NB4 (cell line): ENCODE results near the gene RPL10.

ENCODE experiments used
- DNase-seq: peaks from one replicate; pipeline ENCODE4 v3.0.0; 2010; ENCODE audit warnings: low read depth
- H3K4me3 ChIP-seq: one replicate; pipeline ENCODE4 v1.5.1; 2011; ENCODE audit warnings: mild to moderate bottlenecking, low read depth, low read length, moderate library complexity
- CTCF ChIP-seq: IDR thresholded peaks from one replicate; pipeline ENCODE4 v1.5.1; 2012; ENCODE audit warnings: low read depth, low read length
- MAX ChIP-seq: IDR thresholded peaks from 2 replicates; pipeline ENCODE4 v1.6.1; 2011; ENCODE audit warnings: low read depth, low read length
- MYC ChIP-seq: IDR thresholded peaks from 2 replicates; pipeline ENCODE4 v1.6.1; 2011; ENCODE audit warnings: low read depth, low read length
- POLR2A ChIP-seq: IDR thresholded peaks from 2 replicates; pipeline ENCODE4 v1.6.1; 2011; ENCODE audit warnings: mild to moderate bottlenecking; ENCODE audit not compliant: insufficient read length; ENCODE audit errors: extremely low read depth

Gene RPL10

GRCh38 chrX:154397888-154398667, at the start of gene RPL10:
RPL10 (plus strand) TSS chrX:154398377; CDS start chrX:154398520, 143 bp downstream.
- H3K4me3 ChIP-seq = peak within 1 kb of the TSS; percentile 100
- TF ChIP-seq MAX (peak; percentile 95), MYC (peak; percentile 98), POLR2A (peak; percentile 98), CTCF (no peak)
- DNase-seq = peak; percentile 97

GRCh38 chrX:154348646-154349358, 49.4 kb upstream of the RPL10 start:
- H3K4me3 ChIP-seq = no peak overlapping the region
- DNase-seq = no peak
- TF ChIP-seq MYC (no peak), POLR2A (no peak), CTCF (no peak), MAX (no peak)

GRCh38 chrX:154349359-154349935, 48.7 kb upstream of the RPL10 start:
- DNase-seq = no peak
- TF ChIP-seq CTCF = no peak
- no peak for TF ChIP-seq POLR2A
- TF ChIP-seq MYC = no peak
- no peak for TF ChIP-seq MAX
- H3K4me3 ChIP-seq = no peak overlapping the region

GRCh38 chrX:154349979-154350378, 48.2 kb upstream of the RPL10 start:
- no peak overlapping the region for H3K4me3 ChIP-seq
- no peak for DNase-seq
- no peak for TF ChIP-seq POLR2A
- no peak for TF ChIP-seq CTCF
- no peak for TF ChIP-seq MAX
- no peak for TF ChIP-seq MYC

DNA sequence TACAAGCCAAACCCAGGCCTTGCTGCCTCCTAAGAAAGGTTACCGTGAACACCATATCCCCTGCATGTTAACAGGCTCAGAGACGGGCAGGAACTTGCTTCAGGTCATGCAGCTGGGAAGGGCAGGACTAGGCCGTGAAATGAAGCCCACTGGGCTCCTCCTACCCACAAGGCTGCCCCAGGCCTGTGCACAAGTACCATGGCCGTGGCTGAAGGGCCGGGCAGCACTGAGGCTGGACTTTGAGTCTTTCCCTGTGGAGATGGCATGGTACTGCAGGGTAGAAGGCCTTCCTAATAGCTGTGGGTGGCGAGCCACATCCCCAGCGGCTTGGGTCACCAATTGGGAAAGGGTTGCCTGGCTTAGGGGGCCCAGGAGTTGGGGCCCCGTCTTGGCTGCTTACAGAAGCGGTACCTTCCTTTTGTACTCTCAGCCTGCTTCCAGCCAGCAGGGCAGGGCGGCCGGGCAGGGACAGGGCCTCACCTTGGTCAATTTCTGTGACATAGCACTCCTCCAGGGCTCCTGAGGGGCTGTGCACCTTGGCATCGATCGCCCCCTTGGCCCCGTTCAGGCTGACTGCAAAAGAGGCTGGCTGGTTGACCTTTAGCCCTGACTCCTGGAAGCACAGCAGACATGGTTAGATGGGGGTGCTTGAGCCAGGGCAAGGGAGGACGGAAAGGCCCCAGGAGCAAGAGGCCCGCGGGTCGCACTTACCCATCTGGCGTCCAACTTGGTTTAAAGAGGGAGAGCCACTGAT, 47.6 kb upstream of the RPL10 start:
- TF ChIP-seq MYC = no peak
- TF ChIP-seq MAX = no peak
- TF ChIP-seq CTCF = no peak
- TF ChIP-seq POLR2A = no peak
- H3K4me3 ChIP-seq = no peak overlapping the region
- no peak for DNase-seq
